ENCODE measurements around the gene ARHGEF28. TPM values are rescaled to one million over a fixed set of nuclear protein-coding genes. Genes with fewer than 3 reads are reported as not detected.

Gene ARHGEF28
- total RNA-seq, 1 donor from 2014 or later, result 72.1 TPM

- no peak overlapping the region for H3K4me3 ChIP-seq (ENCODE audit: low read depth, low read length)
- TF ChIP-seq CTCF (conservative IDR thresholded peaks at IDR 0.05; ENCODE audit: low read depth, low read length), result no peak
- DNase-seq (ENCODE audit: low read depth), result no peak
Measured at GRCh38 chr5:73630765-73631164, 4.8 kb downstream of the ARHGEF28 start.

GRCh38 chr5:73631500-73631899, 5.5 kb downstream of the ARHGEF28 start:
- TF ChIP-seq CTCF (conservative IDR thresholded peaks at IDR 0.05; ENCODE audit: low read depth, low read length), result no peak
- DNase-seq (ENCODE audit: low read depth), result no peak
- no peak overlapping the region for H3K4me3 ChIP-seq (ENCODE audit: low read depth, low read length)

- peak; percentile 13 for TF ChIP-seq CTCF (conservative IDR thresholded peaks at IDR 0.05; ENCODE audit: low read depth, low read length)
- DNase-seq (ENCODE audit: low read depth), result no peak
- H3K4me3 ChIP-seq (ENCODE audit: low read depth, low read length), result no peak overlapping the region
Measured at GRCh38 chr5:73633060-73633459, 7.1 kb downstream of the ARHGEF28 start.

- TF ChIP-seq CTCF (conservative IDR thresholded peaks at IDR 0.05; ENCODE audit: low read depth, low read length), result no peak
- DNase-seq (ENCODE audit: low read depth), result no peak
- H3K4me3 ChIP-seq (ENCODE audit: low read depth, low read length), result no peak overlapping the region
Measured at GRCh38 chr5:73636408-73636807, 10.4 kb downstream of the ARHGEF28 start.

- DNase-seq (ENCODE audit: low read depth), result no peak
- H3K4me3 ChIP-seq (ENCODE audit: low read depth, low read length), result no peak overlapping the region
- TF ChIP-seq CTCF (conservative IDR thresholded peaks at IDR 0.05; ENCODE audit: low read depth, low read length), result no peak
Measured at GRCh38 chr5:73637565-73637964, 11.6 kb downstream of the ARHGEF28 start.

- H3K4me3 ChIP-seq (ENCODE audit: low read depth, low read length), result peak overlapping the region; percentile 17
- no peak for TF ChIP-seq CTCF (conservative IDR thresholded peaks at IDR 0.05; ENCODE audit: low read depth, low read length)
Measured at GRCh38 chr5:73638344-73639095, 12.5 kb downstream of the ARHGEF28 start.

GRCh38 chr5:73640861-73641320, 14.9 kb downstream of the ARHGEF28 start:
- no peak overlapping the region for H3K4me3 ChIP-seq (ENCODE audit: low read depth, low read length)
- TF ChIP-seq CTCF (conservative IDR thresholded peaks at IDR 0.05; ENCODE audit: low read depth, low read length), result no peak
- no peak for DNase-seq (ENCODE audit: low read depth)

More at GRCh38 chr5:73638344-73639095, 12.5 kb downstream of the ARHGEF28 start:
- peak; percentile 86 for DNase-seq (ENCODE audit: low read depth)
